ENCODE results near the gene DRAXIN.

DNA sequence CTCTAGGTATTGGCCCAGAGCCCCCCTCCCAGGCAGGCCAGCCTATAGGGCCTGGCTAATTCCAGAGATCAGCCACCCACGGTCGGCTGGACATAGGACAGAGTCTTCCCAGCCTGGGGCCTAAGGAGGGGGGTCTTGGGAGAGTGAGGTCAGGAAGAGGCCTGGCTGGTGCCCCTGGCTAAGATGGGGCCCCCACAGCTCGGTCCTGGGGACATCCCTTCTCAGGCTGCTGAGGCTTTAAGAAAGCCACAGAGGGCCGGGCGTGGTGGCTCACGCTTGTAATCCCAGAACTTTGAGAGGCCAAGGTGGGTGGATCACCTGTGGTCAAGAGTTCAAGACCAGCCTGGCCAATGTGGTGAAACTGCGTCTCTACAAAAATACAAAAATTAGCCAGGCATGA lies 73.0 kb downstream of the DRAXIN start:
- TF ChIP-seq CEBPB (IDR thresholded peaks at IDR 0.05) (no peak), EP300 (IDR thresholded peaks at IDR 0.05; ENCODE audit: borderline replicate concordance) (no peak), TCF12 (IDR thresholded peaks at IDR 0.05; ENCODE audit: low read depth) (no peak), TAF1 (IDR thresholded peaks at IDR 0.05; ENCODE audit: low read depth) (no peak), TEAD4 (IDR thresholded peaks at IDR 0.05) (no peak), YY1 (IDR thresholded peaks at IDR 0.05; ENCODE audit: low read depth) (no peak)

Data from Ishikawa (cell line).